Upper lobe of left lung (tissue), 6 donors: Measurements from ENCODE around the gene ENPP5. TPM values are rescaled to one million over a fixed set of nuclear protein-coding genes. Genes with fewer than 3 reads are reported as not detected.

Experiments used
- ATAC-seq, 2 donors: fragments of 200-7000 bp; cut with Tn5 transposase; one replicate each; pipeline ENCODE4 v1.9.1; 2022; ENCODE audit warnings: mild to moderate bottlenecking in 2 of 2, moderate library complexity in 2 of 2; ENCODE audit not compliant: low FRiP score in 2 of 2
- DNase-seq, 2 donors: peaks; one replicate each; pipeline ENCODE4 v3.0.0-alpha.2; 2019 to 2020
- H3K27ac ChIP-seq, 4 donors: fragments of 200-600 bp; sonication (generic); one replicate each; pipeline ENCODE4 v1.5.1; 2016 to 2019
- H3K27me3 ChIP-seq, 4 donors: fragments of 200-600 bp; sonication (generic); one replicate each; pipeline ENCODE4 v1.5.1; 2017 to 2019
- H3K36me3 ChIP-seq, 4 donors: fragments of 200-600 bp; sonication (generic); one replicate each; pipeline ENCODE4 v1.5.1; 2016 to 2019
- H3K4me1 ChIP-seq, 4 donors: fragments of 200-600 bp; sonication (generic); one replicate each; pipeline ENCODE4 v1.5.1; 2018 to 2019
- H3K4me3 ChIP-seq, 4 donors: fragments of 200-600 bp; sonication (generic); one replicate each; pipeline ENCODE4 v1.5.1; 2017 to 2019; ENCODE audit warnings: mild to moderate bottlenecking in 2 of 4, moderate library complexity in 1 of 4
- H3K9me3 ChIP-seq, 4 donors: fragments of 200-600 bp; sonication (generic); one replicate each; pipeline ENCODE4 v1.5.1; 2018 to 2019
- EP300 ChIP-seq, 4 donors: sonication (generic); formaldehyde crosslinking; IDR thresholded peaks; one replicate each; pipeline ENCODE4 v1.5.1; 2017; ENCODE audit warnings: antibody characterized with exemption in 4 of 4, control low read depth in 2 of 4
- POLR2A ChIP-seq, 4 donors: fragments of 450-650 bp; IDR thresholded peaks; one replicate each; pipeline ENCODE4 v1.5.1; 2016 to 2017; ENCODE audit warnings: antibody characterized with exemption in 4 of 4, mild to moderate bottlenecking in 2 of 4
- POLR2AphosphoS5 ChIP-seq, 2 donors: sonication (generic); formaldehyde crosslinking; IDR thresholded peaks; one replicate each; pipeline ENCODE4 v1.5.1; 2017; ENCODE audit warnings: antibody characterized with exemption in 2 of 2
- WGBS, 2 donors: methylation state at CpG; one replicate each; pipeline ENCODE4 v1.1.5; 2017 to 2018; 5-methylcytosine and 5-hydroxymethylcytosine counted together
- total RNA-seq, 6 donors: library from RNA; depleted of rRNA in 4 of 6; stranded (reverse); fragments of >200 nt in 4 of 6; gene quantifications; one replicate each; pipeline versions ENCODE4 v1.1.0 to v1.2.1, GENCODE V29; 2016 to 2021
- TF ChIP-seq, protein P1 (sequence below), 6 experiments: fragments of 450-650 bp in 4 of 6; fragments of 200-600 bp in 2 of 6; sonication (generic) in 2 of 6; IDR thresholded peaks; one replicate each; pipeline ENCODE4 v1.5.1; 2016 to 2019; ENCODE audit warnings: antibody characterized with exemption in 6 of 6
- donor health status: DM: no; HTN: no; CAD: no; lungs with moderate emphysema.
- donor health status: DM: no; HTN: yes; CAD: no; lungs with severe emphysema.

The ENPP5 gene
- total RNA-seq, 6 donors from 2014 or later, result 2.7 to 21.0 (median 7.8) TPM

DNA sequence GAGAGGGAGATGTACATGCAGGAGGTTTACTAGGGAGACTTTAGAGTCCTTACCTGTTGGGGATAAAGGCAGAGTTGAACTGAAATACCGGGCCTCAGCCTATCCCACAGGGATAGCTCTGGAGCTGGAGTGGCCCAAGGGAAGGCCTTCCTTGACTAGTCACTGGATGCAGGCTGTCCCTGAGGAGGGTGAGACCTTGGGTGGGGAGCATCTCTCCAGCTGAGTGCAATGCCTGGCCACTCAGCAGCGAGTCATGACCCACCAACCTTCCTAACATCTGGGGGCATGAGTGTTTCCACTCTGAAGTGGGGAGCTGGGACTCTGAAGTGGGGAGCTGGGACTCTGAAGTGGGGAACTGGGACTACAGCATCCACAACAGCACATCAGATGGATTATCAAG, 46.1 kb upstream of the ENPP5 start:
- 95 to 100% methylated on average over 2 of the region's 2 CpGs for WGBS, 2 donors
- DNase-seq (no peak), ATAC-seq (no peak)
- no peak overlapping the region for H3K4me3 ChIP-seq
- TF ChIP-seq EP300 (IDR thresholded peaks at IDR 0.05) (no peak), POLR2AphosphoS5 (IDR thresholded peaks at IDR 0.05) (no peak), POLR2A (IDR thresholded peaks at IDR 0.05) (no peak)
- TF ChIP-seq, protein P1, sequence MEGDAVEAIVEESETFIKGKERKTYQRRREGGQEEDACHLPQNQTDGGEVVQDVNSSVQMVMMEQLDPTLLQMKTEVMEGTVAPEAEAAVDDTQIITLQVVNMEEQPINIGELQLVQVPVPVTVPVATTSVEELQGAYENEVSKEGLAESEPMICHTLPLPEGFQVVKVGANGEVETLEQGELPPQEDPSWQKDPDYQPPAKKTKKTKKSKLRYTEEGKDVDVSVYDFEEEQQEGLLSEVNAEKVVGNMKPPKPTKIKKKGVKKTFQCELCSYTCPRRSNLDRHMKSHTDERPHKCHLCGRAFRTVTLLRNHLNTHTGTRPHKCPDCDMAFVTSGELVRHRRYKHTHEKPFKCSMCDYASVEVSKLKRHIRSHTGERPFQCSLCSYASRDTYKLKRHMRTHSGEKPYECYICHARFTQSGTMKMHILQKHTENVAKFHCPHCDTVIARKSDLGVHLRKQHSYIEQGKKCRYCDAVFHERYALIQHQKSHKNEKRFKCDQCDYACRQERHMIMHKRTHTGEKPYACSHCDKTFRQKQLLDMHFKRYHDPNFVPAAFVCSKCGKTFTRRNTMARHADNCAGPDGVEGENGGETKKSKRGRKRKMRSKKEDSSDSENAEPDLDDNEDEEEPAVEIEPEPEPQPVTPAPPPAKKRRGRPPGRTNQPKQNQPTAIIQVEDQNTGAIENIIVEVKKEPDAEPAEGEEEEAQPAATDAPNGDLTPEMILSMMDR (IDR thresholded peaks at IDR 0.05), result no peak
- no peaks in the 10 kb centered on the region for H3K36me3 ChIP-seq
- peak overlapping the region in 2 of 4 donors; percentile 57 to 65 for H3K27ac ChIP-seq
- peaks cover 0 to 8% (median 5%) of the 10 kb centered on the region in 4 donors for H3K4me1 ChIP-seq
- no peaks in the 10 kb centered on the region for H3K27me3 ChIP-seq
- no peaks in the 10 kb centered on the region for H3K9me3 ChIP-seq

- 70 to 79% methylated on average over 4 of the region's 4 CpGs for WGBS, 2 donors
- no peak for DNase-seq
Observed at GRCh38 chr6:46215777-46216176, 45.0 kb upstream of the ENPP5 start.

GRCh38 chr6:46215213-46215612, 44.4 kb upstream of the ENPP5 start:
- no peaks in the 10 kb centered on the region for H3K27me3 ChIP-seq
- 57 to 63% methylated on average over 6 of the region's 6 CpGs for WGBS, 2 donors
- ATAC-seq, result no peak

More at GRCh38 chr6:46215777-46216176, 45.0 kb upstream of the ENPP5 start:
- TF ChIP-seq POLR2A (IDR thresholded peaks at IDR 0.05) (no peak), POLR2AphosphoS5 (IDR thresholded peaks at IDR 0.05) (no peak)
- no peaks in the 10 kb centered on the region for H3K9me3 ChIP-seq
- ATAC-seq, result peak in 1 of 2 donors; percentile 14
- H3K27me3 ChIP-seq, result no peaks in the 10 kb centered on the region
- peaks cover 0 to 8% (median 5%) of the 10 kb centered on the region in 4 donors for H3K4me1 ChIP-seq
- H3K36me3 ChIP-seq, result no peaks in the 10 kb centered on the region
- H3K4me3 ChIP-seq, result no peak overlapping the region
- H3K27ac ChIP-seq, result no peak overlapping the region

DNA sequence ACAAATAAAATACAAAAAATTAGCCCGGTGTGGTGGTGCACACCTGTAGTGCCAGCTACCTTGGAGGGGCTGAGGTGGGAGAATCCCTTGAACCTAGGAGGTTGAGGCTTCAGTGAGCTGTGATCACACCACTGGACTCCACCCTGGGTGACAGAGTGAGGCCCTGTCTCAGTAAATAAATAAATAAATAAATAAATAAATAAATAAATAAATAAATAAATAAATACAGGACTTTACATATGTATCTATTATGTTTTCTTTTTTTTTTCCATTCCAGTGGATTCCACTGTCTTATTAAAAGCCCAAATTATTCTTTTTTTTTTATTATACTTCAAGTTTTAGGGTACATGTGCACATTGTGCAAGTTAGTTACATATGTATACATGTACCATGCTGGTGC, 41.1 kb upstream of the ENPP5 start:
- Histone ChIP-seq H3K36me3 (no peaks in the 10 kb centered on the region), H3K4me1 (peaks cover 0 to 2% (median under 1%) of the 10 kb centered on the region in 4 donors), H3K27me3 (no peaks in the 10 kb centered on the region), H3K4me3 (no peak overlapping the region), H3K27ac (no peak overlapping the region), H3K9me3 (no peaks in the 10 kb centered on the region)
- 100% methylated on average over 1 of the region's 1 CpG for WGBS, 2 donors
- ATAC-seq (no peak), DNase-seq (no peak)
- TF ChIP-seq, protein P1 (IDR thresholded peaks at IDR 0.05), result no peak
- no peak for TF ChIP-seq POLR2AphosphoS5 (IDR thresholded peaks at IDR 0.05)
- TF ChIP-seq EP300 (IDR thresholded peaks at IDR 0.05), result no peak
- no peak for TF ChIP-seq POLR2A (IDR thresholded peaks at IDR 0.05)

More at GRCh38 chr6:46215213-46215612, 44.4 kb upstream of the ENPP5 start:
- Histone ChIP-seq H3K9me3 (no peaks in the 10 kb centered on the region), H3K36me3 (no peaks in the 10 kb centered on the region), H3K4me3 (no peak overlapping the region), H3K4me1 (peaks cover 0 to 8% (median 5%) of the 10 kb centered on the region in 4 donors), H3K27ac (no peak overlapping the region)
- no peak for DNase-seq
- TF ChIP-seq POLR2A (IDR thresholded peaks at IDR 0.05), result no peak
- no peak for TF ChIP-seq POLR2AphosphoS5 (IDR thresholded peaks at IDR 0.05)
- TF ChIP-seq, protein P1 (IDR thresholded peaks at IDR 0.05), result no peak
- TF ChIP-seq EP300 (IDR thresholded peaks at IDR 0.05), result no peak

GRCh38 chr6:46210294-46210693, 39.5 kb upstream of the ENPP5 start:
- Histone ChIP-seq H3K36me3 (no peaks in the 10 kb centered on the region), H3K4me1 (no peaks in the 10 kb centered on the region), H3K27me3 (no peaks in the 10 kb centered on the region), H3K9me3 (no peaks in the 10 kb centered on the region), H3K27ac (no peak overlapping the region), H3K4me3 (no peak overlapping the region)
- 91 to 93% methylated on average over 5 of the region's 5 CpGs for WGBS, 2 donors
- TF ChIP-seq POLR2A (IDR thresholded peaks at IDR 0.05) (no peak), EP300 (IDR thresholded peaks at IDR 0.05) (no peak), POLR2AphosphoS5 (IDR thresholded peaks at IDR 0.05) (no peak)
- TF ChIP-seq, protein P1 (IDR thresholded peaks at IDR 0.05), result no peak
- DNase-seq, result no peak
- no peak for ATAC-seq
